K562 (cell line): ENCODE measurements around the gene CELA3A. TPM values are rescaled to one million over a fixed set of nuclear protein-coding genes. Genes with fewer than 3 reads are reported as not detected.

ENCODE experiments used
- ATF2 ChIP-seq: sonication (generic); formaldehyde crosslinking; IDR thresholded peaks from 2 replicates; pipeline ENCODE4 v1.8.1; 2022; ENCODE audit warnings: missing genetic modification reagents
- BRD4 ChIP-seq: fragments of 200-600 bp; sonication (generic); IDR thresholded peaks from 2 replicates; pipeline ENCODE4 v1.6.1; 2017; ENCODE audit warnings: inconsistent platforms
- CEBPZ ChIP-seq: fragments of 150-350 bp; IDR thresholded peaks from 2 replicates; pipeline ENCODE4 v1.6.1; 2014; ENCODE audit warnings: low read depth, mild to moderate bottlenecking, low read length, borderline replicate concordance
- ELF2 ChIP-seq: fragments of 250-450 bp; sonication (Bioruptor Pico); IDR thresholded peaks from 2 replicates; pipeline ENCODE4 v1.5.0; 2021; ENCODE audit warnings: mild to moderate bottlenecking
- EP300 ChIP-seq: IDR thresholded peaks from 2 replicates; pipeline ENCODE4 v1.6.1; 2012; ENCODE audit warnings: low read length, improper control_type of control experiment
- ESRRB ChIP-seq: fragments of 250-450 bp; sonication (Bioruptor Pico); IDR thresholded peaks from 2 replicates; pipeline ENCODE4 v1.5.0; 2020; ENCODE audit warnings: mild to moderate bottlenecking, moderate library complexity, borderline replicate concordance
- GABPB2 ChIP-seq: fragments of 250-450 bp; sonication (Bioruptor Pico); conservative IDR thresholded peaks from 2 replicates; pipeline ENCODE4 v1.5.1; 2021; ENCODE audit warnings: mild to moderate bottlenecking
- NONO ChIP-seq, 2 experiments: fragments of 200-400 bp in 1 of 2; fragments of 450-650 bp in 1 of 2; formaldehyde crosslinking in 1 of 2; IDR thresholded peaks; 2 replicates each; pipeline ENCODE4 v1.6.1; 2017; ENCODE audit warnings: low read depth in 2 of 2, mild to moderate bottlenecking in 2 of 2, moderate library complexity in 2 of 2, low read length in 1 of 2
- PHTF2 ChIP-seq: fragments of 250-450 bp; sonication (Bioruptor Pico); IDR thresholded peaks from 2 replicates; pipeline ENCODE4 v1.5.0; 2021; ENCODE audit warnings: mild to moderate bottlenecking
- TEAD1 ChIP-seq, 2 experiments: fragments of 450-650 bp in 1 of 2; sonication (generic) in 1 of 2; formaldehyde crosslinking; IDR thresholded peaks; 2 replicates each; pipeline versions ENCODE4 v1.4.0 to v1.8.0; 2020 to 2022; ENCODE audit warnings: mild to moderate bottlenecking in 2 of 2, missing genetic modification reagents in 1 of 2
- WHSC1 ChIP-seq: IDR thresholded peaks from one replicate; pipeline ENCODE4 v1.6.1; 2012; ENCODE audit warnings: low read length, control low read depth, inconsistent platforms
- ZC3H8 ChIP-seq: fragments of 450-650 bp; IDR thresholded peaks from 2 replicates; pipeline ENCODE4 v1.6.1; 2017
- ZEB2 ChIP-seq: fragments of 450-650 bp; IDR thresholded peaks from 2 replicates; pipeline ENCODE4 v1.6.1; 2016
- ZKSCAN1 ChIP-seq: fragments of 150-350 bp; IDR thresholded peaks from 2 replicates; pipeline ENCODE4 v1.6.1; 2016; ENCODE audit warnings: low read depth, low read length
- ZNF263 ChIP-seq: sonication (generic); formaldehyde crosslinking; IDR thresholded peaks from 2 replicates; pipeline ENCODE4 v1.8.0; 2022; ENCODE audit warnings: mild to moderate bottlenecking, missing genetic modification reagents, borderline replicate concordance
- ZNF274 ChIP-seq: IDR thresholded peaks from 2 replicates; pipeline ENCODE4 v1.6.1; 2011; ENCODE audit warnings: low read depth, mild to moderate bottlenecking, low read length, moderate library complexity, borderline replicate concordance
- ZNF384 ChIP-seq: IDR thresholded peaks from 2 replicates; pipeline ENCODE4 v1.6.1; 2012; ENCODE audit warnings: low read depth, low read length, improper control_type of control experiment
- ZNF445 ChIP-seq: fragments of 250-450 bp; sonication (Bioruptor Pico); IDR thresholded peaks from 2 replicates; pipeline ENCODE4 v1.4.0; 2020; ENCODE audit warnings: low read depth, mild to moderate bottlenecking, moderate library complexity
- ZNF586 ChIP-seq: fragments of 450-650 bp; formaldehyde crosslinking; conservative IDR thresholded peaks from 2 replicates; pipeline ENCODE4 v1.4.0; 2020; ENCODE audit warnings: mild to moderate bottlenecking, moderate library complexity
- ZSCAN32 ChIP-seq: fragments of 450-650 bp; formaldehyde crosslinking; IDR thresholded peaks from 2 replicates; pipeline ENCODE4 v1.4.0; 2020; ENCODE audit warnings: mild to moderate bottlenecking, moderate library complexity
- polyA plus RNA-seq, 8 experiments: library from polyadenylated mRNA; depleted of rRNA in 4 of 8; stranded (reverse) in 5 of 8; unstranded in 3 of 8; fragments of >200 nt; fragmentation: Nextera tagmentation in 2 of 8; fragmentation: Illumina TruSeq in 1 of 8; extraction: Ambion mirVana in 2 of 8; extraction: Trizol in 1 of 8; gene quantifications; 2 replicates each; pipeline versions ENCODE4 v1.2.1 to v1.2.3, GENCODE V29; 2011 to 2014; ENCODE audit warnings: inconsistent platforms in 1 of 8, missing spikeins in 1 of 8
- total RNA-seq, 7 experiments: library from RNA; depleted of rRNA in 6 of 7; stranded (reverse); fragments of >200 nt in 6 of 7; fragmentation: Illumina TruSeq in 2 of 7; extraction: Trizol in 2 of 7; gene quantifications; 2 replicates each; pipeline versions ENCODE4 v1.2.1 to v1.2.3, GENCODE V29; 2011 to 2021; ENCODE audit warnings: low replicate concordance in 1 of 7
- TF ChIP-seq, protein P1 (sequence below): fragments of 450-650 bp; formaldehyde crosslinking; conservative IDR thresholded peaks from 2 replicates; pipeline ENCODE4 v1.4.0; 2022; ENCODE audit warnings: mild to moderate bottlenecking, missing genetic modification characterization

The CELA3A gene
- total and polyA plus RNA-seq, 9 of the 15 experiments (the other 6 are each of a cell fraction or from before 2014, with no cell fraction given) = 5.4 TPM; not detected in 8

DNA sequence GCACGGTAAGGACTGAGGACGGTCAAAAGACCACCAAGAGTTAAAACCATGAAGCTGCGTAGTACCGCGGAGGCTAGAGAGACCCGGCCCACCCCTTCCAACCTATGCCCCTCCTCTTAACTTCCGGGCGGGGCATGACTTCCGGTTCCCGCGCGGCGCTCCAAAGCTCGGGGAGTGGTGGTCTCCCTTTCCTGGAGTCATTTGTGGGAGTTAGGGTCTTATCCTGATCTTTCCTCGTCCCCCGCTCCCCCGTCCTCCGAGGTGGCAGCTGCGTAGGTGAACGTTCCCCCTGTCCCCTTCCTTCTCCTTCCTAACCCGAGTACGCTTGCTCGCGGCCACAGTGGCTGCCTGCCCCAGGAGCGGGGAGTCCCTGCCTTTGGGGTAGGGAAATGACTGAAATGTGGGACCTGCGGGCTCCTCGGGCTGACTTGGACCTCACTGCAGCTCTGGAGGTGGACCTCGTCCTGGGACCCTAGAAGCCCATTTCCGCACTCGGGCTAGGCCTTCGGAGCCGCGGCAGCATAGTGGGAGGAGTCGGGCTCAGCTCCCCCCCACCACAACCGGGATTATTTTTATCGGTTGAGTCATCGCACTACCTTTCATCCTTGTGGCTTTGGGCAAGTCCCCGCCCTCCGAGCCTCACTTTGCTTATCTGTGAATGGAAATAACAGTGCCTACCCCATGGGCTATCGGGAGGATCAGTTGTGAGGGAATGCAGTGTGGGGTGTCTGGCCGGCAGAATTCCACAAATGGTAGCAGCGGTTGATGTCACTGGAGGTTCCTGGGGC lies 24.1 kb downstream of the CELA3A start (continued):
- TF ChIP-seq ZNF263 (CRISPR knock-in tag) = peak; percentile 68; the same call in 1 of the 2 replicates
- peak; percentile 56; the same call in 1 of the 2 replicates for TF ChIP-seq ZKSCAN1
- TF ChIP-seq, protein P1, sequence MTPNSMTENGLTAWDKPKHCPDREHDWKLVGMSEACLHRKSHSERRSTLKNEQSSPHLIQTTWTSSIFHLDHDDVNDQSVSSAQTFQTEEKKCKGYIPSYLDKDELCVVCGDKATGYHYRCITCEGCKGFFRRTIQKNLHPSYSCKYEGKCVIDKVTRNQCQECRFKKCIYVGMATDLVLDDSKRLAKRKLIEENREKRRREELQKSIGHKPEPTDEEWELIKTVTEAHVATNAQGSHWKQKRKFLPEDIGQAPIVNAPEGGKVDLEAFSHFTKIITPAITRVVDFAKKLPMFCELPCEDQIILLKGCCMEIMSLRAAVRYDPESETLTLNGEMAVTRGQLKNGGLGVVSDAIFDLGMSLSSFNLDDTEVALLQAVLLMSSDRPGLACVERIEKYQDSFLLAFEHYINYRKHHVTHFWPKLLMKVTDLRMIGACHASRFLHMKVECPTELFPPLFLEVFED (CRISPR knock-in tag) = peak; percentile 57; the same call in 1 of the 2 replicates
- no peak for TF ChIP-seq ZNF445 (CRISPR knock-in tag)
- TF ChIP-seq ZNF384 = no peak
- TF ChIP-seq TEAD1 (CRISPR knock-in tag; IDR thresholded peaks at IDR 0.05) = peak; percentile 78 to 86; a peak in 2 of 4 replicates
- no peak for TF ChIP-seq CEBPZ
- no peak; the same call in 1 of the 2 replicates for TF ChIP-seq ZC3H8
- TF ChIP-seq ZNF274 = no peak
- peak; percentile 76; the same call in 1 of the 2 replicates for TF ChIP-seq ZEB2
- no peak for TF ChIP-seq PHTF2 (CRISPR knock-in tag)
- TF ChIP-seq NONO (IDR thresholded peaks at IDR 0.05; ENCODE audit: low read depth in 2 of 2, low read length in 1 of 2) = peak in 1 of 2 experiments; percentile 52; a peak in 1 of 4 replicates
- TF ChIP-seq ESRRB (CRISPR knock-in tag) = 0 out of 2 replicates have a peak, but pooled peaks have one; percentile 52
- 0 out of 2 replicates have a peak, but pooled peaks have one; percentile 22 for TF ChIP-seq ZNF586 (CRISPR knock-in tag)
- TF ChIP-seq BRD4 = peak; percentile 93
- TF ChIP-seq ATF2 (CRISPR knock-in tag) = no peak
- TF ChIP-seq ELF2 = peak; percentile 72; the same call in 1 of the 2 replicates
- TF ChIP-seq GABPB2 = no peak
- no peak for TF ChIP-seq WHSC1
- peak; percentile 87 for TF ChIP-seq EP300
- no peak for TF ChIP-seq ZSCAN32 (CRISPR knock-in tag)
